T-helper 17 cell (primary cell): Measurements from ENCODE around the gene JPH2. TPM values are rescaled to one million over a fixed set of nuclear protein-coding genes. Genes with fewer than 3 reads are reported as not detected.

Experiments used
- ATAC-seq: fragments of 150-1000 bp; cut with Tn5 transposase; 2 replicates; pipeline ENCODE4 v1.10.0; 2021; ENCODE audit warnings: mild to moderate bottlenecking, moderate library complexity
- DNase-seq, 3 donors: peaks; one replicate each; pipeline versions ENCODE4 v3.0.0 to v3.0.0-alpha.2; 2020 to 2021
- H3K9me3 ChIP-seq: one replicate; pipeline ENCODE4 v1.7.0; 2013; ENCODE audit warnings: low read length, mild to moderate bottlenecking; ENCODE audit not compliant: control insufficient read depth, poor library complexity, severe bottlenecking
- H3K27ac Mint-ChIP-seq: one replicate; pipeline ENCODE4 v1.8.0; 2022; ENCODE audit warnings: mild to moderate bottlenecking, moderate library complexity, mixed read lengths
- H3K27me3 Mint-ChIP-seq: one replicate; pipeline ENCODE4 v1.8.0; 2022; ENCODE audit warnings: mixed read lengths
- H3K36me3 Mint-ChIP-seq: one replicate; pipeline ENCODE4 v1.8.0; 2022; ENCODE audit warnings: low read depth, mixed read lengths
- H3K4me1 Mint-ChIP-seq: one replicate; pipeline ENCODE4 v1.8.0; 2022; ENCODE audit warnings: mild to moderate bottlenecking, mixed read lengths
- H3K4me3 Mint-ChIP-seq: one replicate; pipeline ENCODE4 v1.8.0; 2022; ENCODE audit warnings: mild to moderate bottlenecking, moderate library complexity, mixed read lengths
- total RNA-seq, 4 donors: library from RNA in 2 of 4; stranded (reverse) in 2 of 4; gene quantifications; one replicate each; pipeline ENCODE4 v1.2.3 and lab custom pipeline; 2022 to 2026

The JPH2 gene
- total RNA-seq, 2 donors from 2014 or later, result not detected

GRCh38 chr20:44174996-44175765 lies 11.8 kb downstream of the JPH2 start:
- H3K27me3 Mint-ChIP-seq, result peaks cover 71% of the 10 kb centered on the region
- H3K4me3 Mint-ChIP-seq, result no peak overlapping the region
- H3K27ac Mint-ChIP-seq, result no peak overlapping the region
- ATAC-seq (no peak), DNase-seq (no peak)
- peaks cover 9% of the 10 kb centered on the region for H3K4me1 Mint-ChIP-seq
- H3K36me3 Mint-ChIP-seq, result peaks cover 5% of the 10 kb centered on the region
- no peaks in the 10 kb centered on the region for H3K9me3 ChIP-seq

- H3K27ac Mint-ChIP-seq, result no peak overlapping the region
- no peak for DNase-seq
- ATAC-seq, result no peak
- no peak overlapping the region for H3K4me3 Mint-ChIP-seq
- peaks cover 5% of the 10 kb centered on the region for H3K36me3 Mint-ChIP-seq
- peaks cover 9% of the 10 kb centered on the region for H3K4me1 Mint-ChIP-seq
- no peaks in the 10 kb centered on the region for H3K9me3 ChIP-seq
- H3K27me3 Mint-ChIP-seq, result peaks cover 80% of the 10 kb centered on the region
Measured at GRCh38 chr20:44173846-44174245, 13.1 kb downstream of the JPH2 start.

GRCh38 chr20:44173116-44173515 lies 13.9 kb downstream of the JPH2 start:
- peaks cover 5% of the 10 kb centered on the region for H3K36me3 Mint-ChIP-seq
- no peaks in the 10 kb centered on the region for H3K9me3 ChIP-seq
- ATAC-seq (no peak), DNase-seq (no peak)
- peaks cover 78% of the 10 kb centered on the region for H3K27me3 Mint-ChIP-seq
- H3K4me1 Mint-ChIP-seq, result peaks cover 9% of the 10 kb centered on the region
- H3K4me3 Mint-ChIP-seq, result no peak overlapping the region
- no peak overlapping the region for H3K27ac Mint-ChIP-seq

GRCh38 chr20:44172572-44172950 lies 14.4 kb downstream of the JPH2 start:
- DNase-seq, result no peak
- Mint-ChIP-seq H3K4me1 (peaks cover 9% of the 10 kb centered on the region), H3K27me3 (peaks cover 77% of the 10 kb centered on the region)

GRCh38 chr20:44171775-44172571 lies 15.0 kb downstream of the JPH2 start:
- Mint-ChIP-seq H3K36me3 (peaks cover 5% of the 10 kb centered on the region), H3K4me3 (no peak overlapping the region), H3K27ac (no peak overlapping the region), H3K27me3 (peaks cover 77% of the 10 kb centered on the region), H3K4me1 (peaks cover 9% of the 10 kb centered on the region)
- DNase-seq (no peak), ATAC-seq (no peak)
- H3K9me3 ChIP-seq, result no peaks in the 10 kb centered on the region

More at GRCh38 chr20:44172572-44172950, 14.4 kb downstream of the JPH2 start:
- Mint-ChIP-seq H3K4me3 (no peak overlapping the region), H3K36me3 (peaks cover 5% of the 10 kb centered on the region), H3K27ac (no peak overlapping the region)
- no peaks in the 10 kb centered on the region for H3K9me3 ChIP-seq
- ATAC-seq, result no peak

GRCh38 chr20:44170816-44171410 lies 16.1 kb downstream of the JPH2 start:
- DNase-seq (no peak), ATAC-seq (no peak)
- peaks cover 80% of the 10 kb centered on the region for H3K27me3 Mint-ChIP-seq
- no peak overlapping the region for H3K27ac Mint-ChIP-seq
- peaks cover 3% of the 10 kb centered on the region for H3K36me3 Mint-ChIP-seq
- H3K4me3 Mint-ChIP-seq, result no peak overlapping the region
- H3K9me3 ChIP-seq, result no peaks in the 10 kb centered on the region
- peaks cover 12% of the 10 kb centered on the region for H3K4me1 Mint-ChIP-seq

- no peak overlapping the region for H3K4me3 Mint-ChIP-seq
- no peak for ATAC-seq
- no peaks in the 10 kb centered on the region for H3K9me3 ChIP-seq
- DNase-seq, result no peak
- H3K27me3 Mint-ChIP-seq, result peaks cover 78% of the 10 kb centered on the region
- H3K36me3 Mint-ChIP-seq, result peaks cover 5% of the 10 kb centered on the region
- peaks cover 15% of the 10 kb centered on the region for H3K4me1 Mint-ChIP-seq
- H3K27ac Mint-ChIP-seq, result no peak overlapping the region
Measured at GRCh38 chr20:44167736-44168135, 19.3 kb downstream of the JPH2 start.

- Mint-ChIP-seq H3K27me3 (peaks cover 84% of the 10 kb centered on the region), H3K27ac (no peak overlapping the region)
- ATAC-seq, result no peak
Measured at GRCh38 chr20:44166477-44166876, 20.5 kb downstream of the JPH2 start.

GRCh38 chr20:44166008-44166407 lies 21.0 kb downstream of the JPH2 start:
- no peaks in the 10 kb centered on the region for H3K9me3 ChIP-seq
- H3K36me3 Mint-ChIP-seq, result peaks cover 5% of the 10 kb centered on the region
- DNase-seq (no peak), ATAC-seq (no peak)
- H3K27me3 Mint-ChIP-seq, result peaks cover 81% of the 10 kb centered on the region
- H3K27ac Mint-ChIP-seq, result no peak overlapping the region
- no peak overlapping the region for H3K4me3 Mint-ChIP-seq
- H3K4me1 Mint-ChIP-seq, result peaks cover 13% of the 10 kb centered on the region

More at GRCh38 chr20:44166477-44166876, 20.5 kb downstream of the JPH2 start:
- Mint-ChIP-seq H3K4me3 (no peak overlapping the region), H3K4me1 (peaks cover 13% of the 10 kb centered on the region), H3K36me3 (peaks cover 5% of the 10 kb centered on the region)
- no peaks in the 10 kb centered on the region for H3K9me3 ChIP-seq
- DNase-seq, result no peak

GRCh38 chr20:44160133-44160532 lies 26.9 kb downstream of the JPH2 start:
- H3K27ac Mint-ChIP-seq, result no peak overlapping the region
- H3K4me1 Mint-ChIP-seq, result peaks cover 2% of the 10 kb centered on the region
- DNase-seq (no peak), ATAC-seq (no peak)
- no peak overlapping the region for H3K4me3 Mint-ChIP-seq
- H3K9me3 ChIP-seq, result no peaks in the 10 kb centered on the region
- peaks cover 2% of the 10 kb centered on the region for H3K36me3 Mint-ChIP-seq
- H3K27me3 Mint-ChIP-seq, result peaks cover 57% of the 10 kb centered on the region

GRCh38 chr20:44159711-44160110 lies 27.3 kb downstream of the JPH2 start:
- Mint-ChIP-seq H3K36me3 (peaks cover 2% of the 10 kb centered on the region), H3K27me3 (peaks cover 54% of the 10 kb centered on the region), H3K4me1 (peaks cover 2% of the 10 kb centered on the region), H3K4me3 (no peak overlapping the region), H3K27ac (no peak overlapping the region)
- no peaks in the 10 kb centered on the region for H3K9me3 ChIP-seq
- ATAC-seq (no peak), DNase-seq (no peak)

GRCh38 chr20:44159125-44159524 lies 27.9 kb downstream of the JPH2 start:
- Mint-ChIP-seq H3K36me3 (peaks cover 2% of the 10 kb centered on the region), H3K27me3 (peaks cover 48% of the 10 kb centered on the region), H3K4me1 (peaks cover 2% of the 10 kb centered on the region), H3K4me3 (no peak overlapping the region), H3K27ac (no peak overlapping the region)
- H3K9me3 ChIP-seq, result no peaks in the 10 kb centered on the region
- no peak for DNase-seq
- ATAC-seq, result no peak

- DNase-seq, result no peak
- no peaks in the 10 kb centered on the region for H3K9me3 ChIP-seq
- ATAC-seq, result no peak
- no peak overlapping the region for H3K4me3 Mint-ChIP-seq
- H3K36me3 Mint-ChIP-seq, result peaks cover 2% of the 10 kb centered on the region
- H3K27me3 Mint-ChIP-seq, result peaks cover 28% of the 10 kb centered on the region
- H3K27ac Mint-ChIP-seq, result no peak overlapping the region
- H3K4me1 Mint-ChIP-seq, result peaks cover 9% of the 10 kb centered on the region
Measured at GRCh38 chr20:44157061-44157460, 29.9 kb downstream of the JPH2 start.
